Measurements from ENCODE around the gene KCNG2. TPM values are rescaled to one million over a fixed set of nuclear protein-coding genes. Genes with fewer than 3 reads are reported as not detected.

KCNG2 gene
- total RNA-seq, 1 experiment from 2014 or later: not detected

DNA sequence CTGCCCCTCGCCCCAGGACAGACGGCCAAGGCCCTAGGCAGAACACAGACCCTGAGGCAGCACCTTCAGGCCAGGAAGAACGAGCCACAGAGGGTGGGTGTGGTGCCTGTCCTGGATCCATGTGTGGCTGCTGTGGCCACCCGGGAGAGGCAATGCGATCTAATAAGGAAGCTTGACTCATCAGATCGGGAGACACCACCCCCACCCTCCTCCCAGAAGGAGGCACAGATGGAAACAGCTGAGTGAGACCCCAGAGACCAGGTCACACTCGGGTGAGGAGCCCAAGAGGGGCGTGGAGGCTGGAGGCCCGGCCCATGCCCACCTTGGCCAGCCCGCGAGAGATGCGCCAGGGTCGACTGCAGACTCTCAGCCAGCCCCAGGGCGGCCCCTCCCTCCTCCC lies 20.3 kb downstream of the KCNG2 start:
- no peaks in the 10 kb centered on the region for H3K4me1 ChIP-seq (replicated peaks; ENCODE audit: insufficient read depth)
- H3K36me3 ChIP-seq (ENCODE audit: low read depth): no peaks in the 10 kb centered on the region
- H3K4me2 ChIP-seq: no peak overlapping the region
- no peaks in the 10 kb centered on the region for H3K9me3 ChIP-seq (ENCODE audit: insufficient read depth, low read depth)
- no peaks in the 10 kb centered on the region for H3K9me2 ChIP-seq (ENCODE audit: insufficient read depth)
- no peaks in the 10 kb centered on the region for H3K79me2 ChIP-seq (ENCODE audit: low read depth)
- H3K27me3 ChIP-seq (ENCODE audit: insufficient read depth, low read depth): peaks cover 76% of the 10 kb centered on the region
- no peaks in the 10 kb centered on the region for H3F3A ChIP-seq (ENCODE audit: insufficient read depth, low read depth)
- no peak for DNase-seq
- TF ChIP-seq CTCF (conservative IDR thresholded peaks at IDR 0.05) (no peak), EZH2 (IDR thresholded peaks at IDR 0.05; ENCODE audit: low read depth) (no peak)
- no TSS peak for BruUV-seq (replicated peaks)
- no peaks in the 10 kb centered on the region for H4K20me1 ChIP-seq (ENCODE audit: insufficient read depth)
- no peak overlapping the region for H3K27ac ChIP-seq
- no peak overlapping the region for H3K4me3 ChIP-seq
- CTCF ChIA-PET: no interaction called here
- H2AFZ ChIP-seq: no peak overlapping the region
- intact Hi-C loops (cut with micrococcal nuclease; ENCODE audit: unreplicated experiment): no loop called here
- POLR2A ChIA-PET (ENCODE audit: unreplicated experiment): no interaction called here

GRCh38 chr18:79818631-79819030 lies 20.9 kb downstream of the KCNG2 start:
- Histone ChIP-seq H3K27me3 (ENCODE audit: insufficient read depth, low read depth) (peaks cover 70% of the 10 kb centered on the region), H2AFZ (no peak overlapping the region), H4K20me1 (ENCODE audit: insufficient read depth) (no peaks in the 10 kb centered on the region), H3K36me3 (ENCODE audit: low read depth) (no peaks in the 10 kb centered on the region), H3K79me2 (ENCODE audit: low read depth) (no peaks in the 10 kb centered on the region), H3K4me2 (no peak overlapping the region), H3K4me1 (replicated peaks; ENCODE audit: insufficient read depth) (no peaks in the 10 kb centered on the region), H3K9me2 (ENCODE audit: insufficient read depth) (no peaks in the 10 kb centered on the region), H3K27ac (no peak overlapping the region), H3K9me3 (ENCODE audit: insufficient read depth, low read depth) (no peaks in the 10 kb centered on the region), H3K4me3 (no peak overlapping the region), H3F3A (ENCODE audit: insufficient read depth, low read depth) (no peaks in the 10 kb centered on the region)
- TF ChIP-seq EZH2 (IDR thresholded peaks at IDR 0.05; ENCODE audit: low read depth): no peak
- no peak for TF ChIP-seq CTCF (conservative IDR thresholded peaks at IDR 0.05)
- CTCF ChIA-PET: no interaction called here
- intact Hi-C loops (cut with micrococcal nuclease; ENCODE audit: unreplicated experiment): no loop called here
- POLR2A ChIA-PET (ENCODE audit: unreplicated experiment): no interaction called here
- no TSS peak for BruUV-seq (replicated peaks)
- DNase-seq: no peak

- Histone ChIP-seq H2AFZ (no peak overlapping the region), H3K79me2 (ENCODE audit: low read depth) (no peaks in the 10 kb centered on the region), H3K27me3 (ENCODE audit: insufficient read depth, low read depth) (peaks cover 64% of the 10 kb centered on the region), H3K4me2 (no peak overlapping the region), H3K4me3 (no peak overlapping the region), H3K27ac (no peak overlapping the region), H3F3A (ENCODE audit: insufficient read depth, low read depth) (no peaks in the 10 kb centered on the region), H4K20me1 (ENCODE audit: insufficient read depth) (no peaks in the 10 kb centered on the region), H3K9me3 (ENCODE audit: insufficient read depth, low read depth) (no peaks in the 10 kb centered on the region), H3K9me2 (ENCODE audit: insufficient read depth) (no peaks in the 10 kb centered on the region), H3K4me1 (replicated peaks; ENCODE audit: insufficient read depth) (no peaks in the 10 kb centered on the region), H3K36me3 (ENCODE audit: low read depth) (no peaks in the 10 kb centered on the region)
- ChIA-PET POLR2A (ENCODE audit: unreplicated experiment) (no interaction called here), CTCF (no interaction called here)
- intact Hi-C loops (cut with micrococcal nuclease; ENCODE audit: unreplicated experiment): no loop called here
- TF ChIP-seq EZH2 (IDR thresholded peaks at IDR 0.05; ENCODE audit: low read depth) (no peak), CTCF (conservative IDR thresholded peaks at IDR 0.05) (no peak)
- no TSS peak for BruUV-seq (replicated peaks)
- DNase-seq: no peak
These were observed 21.6 kb downstream of the KCNG2 start for GRCh38 chr18:79819064-79819967.
